NCI-H2196 treated with DMSO at 0.1 percent for 48 hours (cell line): ENCODE results near the gene DCD.
"Not testable (repeated sequence)": the region's sequence is repeated elsewhere in the genome, so short reads cannot be mapped to it uniquely, and the experiment has no call there.

Experiments used
- DNase-seq: peaks from one replicate; lab custom pipeline; 2025; ENCODE audit not compliant: unreplicated experiment; lab: John Stamatoyannopoulos, UW

The DCD gene

DNA sequence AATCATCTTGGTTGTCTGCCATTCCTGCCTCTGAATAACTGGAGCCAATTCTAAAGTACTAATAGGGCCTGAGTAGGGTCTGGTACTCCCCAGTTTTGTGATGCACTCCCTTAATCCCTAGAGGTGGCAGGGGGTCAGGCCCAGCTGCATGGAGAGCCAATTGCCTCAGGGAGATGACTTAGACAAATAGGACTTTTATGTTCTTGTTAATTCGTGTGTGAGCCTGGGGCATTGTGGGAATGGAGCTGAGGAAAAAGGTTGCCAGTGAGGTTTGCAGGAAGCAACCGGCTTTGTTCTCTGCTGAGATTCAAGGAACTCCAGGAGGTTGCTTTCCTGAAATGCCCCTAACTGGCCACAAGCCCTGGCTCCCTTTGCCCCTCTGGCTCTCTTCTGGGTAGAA, 6.8 kb upstream of the DCD start:
- no peak for DNase-seq

DNA sequence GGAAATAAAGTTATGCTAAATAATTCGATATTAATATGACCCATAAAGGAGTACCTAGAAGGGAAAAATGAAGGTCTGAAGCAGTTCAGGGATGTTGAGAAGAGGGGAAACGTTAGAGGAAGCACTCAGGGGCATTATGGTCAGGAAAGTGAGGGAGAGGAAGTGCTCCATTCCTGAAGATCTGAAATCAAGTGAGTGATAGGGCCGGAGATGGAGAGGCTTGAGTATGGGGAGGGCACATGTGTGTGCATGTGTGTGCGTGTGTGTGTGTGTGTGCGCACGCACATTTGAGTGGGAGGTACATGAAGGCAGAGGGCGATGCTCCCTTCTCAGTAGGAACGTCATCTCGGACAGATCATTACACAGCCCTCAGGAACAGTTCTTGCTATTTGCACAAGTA, 4.9 kb upstream of the DCD start:
- no peak for DNase-seq

DNA sequence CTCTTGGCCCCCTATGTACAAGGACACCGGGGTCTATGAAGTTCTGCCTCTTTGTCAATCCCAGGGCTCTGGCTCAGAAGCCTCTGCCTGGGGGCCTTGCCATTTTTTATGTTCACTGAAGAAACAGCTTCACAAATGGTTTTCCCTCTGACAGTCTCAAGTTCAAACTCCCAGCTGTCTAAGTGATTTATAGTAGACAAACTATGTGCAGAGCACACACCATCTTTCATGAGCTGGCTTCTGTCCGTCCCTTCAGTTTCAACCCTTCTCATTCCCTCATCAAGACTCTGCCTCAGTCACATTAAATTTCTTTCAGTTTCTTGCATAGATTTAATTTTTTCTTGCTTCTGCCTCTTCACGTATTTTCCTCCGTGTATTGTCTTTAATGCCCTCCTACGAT, 2.7 kb upstream of the DCD start:
- no peak for DNase-seq

DNA sequence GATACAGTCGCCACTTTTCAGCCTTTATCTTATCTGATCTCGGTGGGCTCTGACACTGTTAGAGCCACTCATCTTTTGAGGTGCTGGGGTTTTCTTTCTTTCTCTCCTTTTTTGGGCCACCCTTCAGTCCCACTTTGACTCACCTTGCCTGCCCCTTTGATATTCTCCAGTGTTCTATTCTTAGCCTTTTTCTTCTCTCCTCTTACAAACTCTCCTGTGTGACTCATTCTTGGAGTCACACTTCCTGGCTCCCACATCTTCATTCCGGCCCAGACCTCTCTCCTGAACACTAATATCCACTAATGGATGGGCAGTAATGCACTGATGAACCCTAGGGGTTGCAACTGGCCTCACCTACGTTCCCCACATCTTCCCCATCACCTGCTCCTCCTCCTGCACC, 2.2 kb upstream of the DCD start:
- DNase-seq, result no peak

DNA sequence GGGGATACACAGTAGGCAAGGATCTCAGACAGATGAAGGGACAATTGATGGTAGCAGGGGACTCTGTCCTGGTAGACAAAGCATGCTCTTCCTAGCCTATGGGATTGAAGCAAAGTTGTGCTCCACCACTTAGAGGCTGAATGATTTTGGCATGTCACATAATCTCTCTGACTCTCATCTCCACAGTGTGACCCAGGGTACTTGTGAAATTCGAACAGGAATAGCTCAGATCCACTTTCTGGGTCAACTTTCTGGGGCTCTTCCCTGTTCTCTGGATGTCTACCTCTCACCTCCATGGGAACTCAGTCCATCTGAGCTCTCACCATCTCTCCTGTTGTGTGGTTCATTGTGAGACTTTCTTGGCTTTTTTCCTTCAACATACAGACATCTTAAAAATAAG, 1.7 kb upstream of the DCD start:
- no peak for DNase-seq

DNA sequence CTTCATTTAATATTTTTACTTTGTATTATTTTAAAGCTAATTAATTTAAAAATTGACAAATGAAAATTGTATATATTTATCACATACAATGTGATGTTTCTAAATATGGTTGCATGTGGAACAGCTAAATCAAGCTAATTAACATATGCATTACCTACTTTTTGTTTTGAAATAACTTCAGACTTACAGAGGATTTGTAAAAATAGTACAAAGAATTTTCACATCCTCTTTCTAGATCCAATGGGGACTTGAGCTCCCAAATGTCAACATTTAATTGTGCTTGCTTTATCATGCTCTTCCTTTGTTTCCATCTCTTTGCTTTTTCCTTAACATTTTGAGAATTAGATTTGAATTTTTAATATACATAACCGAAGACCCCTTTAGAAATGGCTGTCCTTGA, 6.6 kb downstream of the DCD start:
- DNase-seq, result no peak

DNA sequence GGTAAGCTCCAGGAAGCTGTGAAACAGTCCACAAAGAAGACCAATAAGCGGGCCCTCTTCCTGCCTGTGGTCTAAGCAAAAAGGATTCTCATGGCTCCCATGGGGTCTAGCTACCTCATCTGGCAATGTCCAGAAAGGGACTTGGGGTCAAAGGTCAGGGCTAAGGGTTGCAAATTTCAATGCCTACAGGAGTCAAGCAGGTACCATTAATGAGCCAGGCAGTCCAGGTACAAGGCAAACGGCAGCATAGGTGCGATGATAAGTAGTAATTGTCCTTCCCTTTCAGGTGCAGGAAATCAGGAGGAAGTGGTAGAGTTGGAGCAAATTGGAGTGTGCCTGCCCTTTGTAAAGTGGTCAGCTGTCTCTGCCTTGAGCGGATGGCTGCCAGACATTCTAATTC, 7.1 kb downstream of the DCD start:
- DNase-seq, result no peak

DNA sequence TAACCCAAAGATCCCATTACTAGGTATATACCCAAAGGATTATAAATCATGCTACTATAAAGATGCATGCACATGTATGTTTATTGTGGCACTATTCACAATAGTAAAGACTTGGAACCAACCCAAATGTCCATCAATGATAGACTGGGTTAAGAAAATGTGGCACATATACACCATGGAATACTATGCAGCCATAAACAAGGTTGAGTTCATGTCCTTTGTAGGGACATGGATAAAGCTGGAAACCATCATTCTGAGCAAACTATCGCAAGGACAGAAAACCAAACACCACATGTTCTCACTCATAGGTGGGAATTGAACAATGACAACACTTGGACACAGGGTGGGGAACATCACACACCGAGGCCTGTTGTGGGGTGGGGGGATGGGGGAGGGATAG, 9.1 kb downstream of the DCD start:
- not testable (repeated sequence) for DNase-seq

DNA sequence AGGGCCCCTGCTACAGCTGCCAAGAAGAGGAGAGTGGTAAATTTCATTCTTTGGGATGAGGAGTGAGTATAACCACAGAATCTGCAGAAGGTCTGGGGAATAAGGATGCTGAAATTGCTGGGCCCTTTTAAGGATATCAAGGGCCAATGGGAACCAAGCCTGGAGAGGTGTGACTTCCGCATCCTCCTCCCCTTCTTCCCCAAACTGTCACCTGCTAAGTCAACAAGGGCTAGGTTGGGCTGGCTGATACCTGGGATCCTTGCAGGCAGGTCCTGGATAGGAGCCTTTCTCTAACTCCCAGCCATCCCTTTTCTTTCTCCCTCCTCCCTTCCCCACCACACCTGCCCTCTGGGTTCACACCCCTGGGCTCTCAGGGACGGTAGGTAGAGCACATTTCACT, 13.4 kb downstream of the DCD start, which contains the start of gene LACRT:
Gene LACRT (minus strand): TSS at position 101 of the 400 bp plus-strand sequence. CDS start 54 bp downstream, at position 47.
- DNase-seq, result no peak

DNA sequence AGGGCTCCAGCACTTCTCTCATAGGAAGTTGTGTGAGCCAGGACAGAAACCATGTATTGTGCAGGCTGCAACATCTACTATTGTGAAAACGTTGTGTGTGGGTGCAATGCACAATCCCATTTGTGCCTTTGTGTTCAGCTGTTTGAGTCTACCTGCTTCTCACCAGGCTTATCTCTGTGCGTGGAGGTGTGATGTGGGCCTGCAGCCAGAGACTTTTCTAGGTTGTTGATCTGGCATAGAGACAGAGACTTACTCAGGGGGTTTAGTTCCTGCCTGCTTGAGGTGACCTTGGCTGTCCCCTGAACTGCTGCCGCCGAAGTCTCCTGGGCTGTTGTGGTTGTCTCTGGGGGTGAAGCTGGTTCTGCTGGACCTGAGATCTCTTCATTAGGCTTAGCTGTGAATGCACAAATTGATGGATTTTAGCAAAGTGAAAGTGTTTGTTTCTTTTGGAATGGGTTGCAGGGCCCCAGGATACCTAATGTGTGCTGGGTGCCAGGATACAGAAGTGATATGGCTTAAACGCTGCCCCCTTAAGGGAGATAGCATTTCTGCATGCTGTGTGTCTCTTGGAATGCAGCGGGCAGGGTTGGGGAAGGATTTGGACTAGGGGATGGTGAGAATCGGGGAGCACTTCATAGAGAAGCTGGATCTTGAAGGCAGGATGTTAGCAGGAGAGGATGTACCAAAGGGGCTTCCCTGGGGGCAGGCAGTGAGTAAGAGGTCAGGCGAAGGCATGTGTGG, 16.0 kb downstream of the DCD start:
- DNase-seq, result no peak

DNA sequence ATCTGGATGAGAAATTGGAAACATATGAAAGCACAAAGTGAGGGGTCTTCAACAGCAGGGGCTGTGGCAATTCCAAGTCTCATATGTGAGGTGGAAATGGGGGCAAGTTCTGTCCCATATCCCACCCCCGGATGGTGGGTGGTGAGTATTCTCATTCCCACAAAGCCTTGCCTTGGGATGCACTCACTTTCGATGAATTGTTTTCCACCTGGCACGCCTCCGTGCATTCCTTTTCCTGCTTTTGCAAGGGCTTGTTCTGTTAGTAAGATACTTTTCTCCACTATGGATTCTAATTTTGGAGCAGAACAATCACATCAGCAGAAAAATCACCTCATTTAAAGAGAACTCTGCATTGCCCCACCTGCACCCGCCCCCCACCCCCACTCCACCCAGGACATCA, 16.6 kb downstream of the DCD start:
- no peak for DNase-seq

DNA sequence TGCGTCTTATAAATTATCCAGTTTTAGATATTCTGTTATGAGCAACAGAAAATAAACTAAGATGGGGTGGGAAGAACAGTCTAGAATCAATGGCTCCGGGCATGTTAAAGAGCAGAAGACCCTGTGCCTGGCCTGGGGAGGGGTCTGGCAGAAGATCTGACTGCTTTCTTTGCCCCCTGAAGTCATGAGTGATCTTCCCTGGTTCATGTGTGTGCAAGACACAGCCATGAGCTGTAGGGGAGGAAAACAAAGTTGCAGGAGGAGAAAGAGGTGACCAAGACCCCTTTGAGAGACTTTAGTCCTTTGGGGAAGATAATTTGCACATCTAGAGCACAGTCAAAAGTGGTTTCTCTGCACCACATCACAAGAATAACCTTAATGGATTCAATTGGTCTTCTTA, 18.2 kb downstream of the DCD start:
- no peak for DNase-seq

DNA sequence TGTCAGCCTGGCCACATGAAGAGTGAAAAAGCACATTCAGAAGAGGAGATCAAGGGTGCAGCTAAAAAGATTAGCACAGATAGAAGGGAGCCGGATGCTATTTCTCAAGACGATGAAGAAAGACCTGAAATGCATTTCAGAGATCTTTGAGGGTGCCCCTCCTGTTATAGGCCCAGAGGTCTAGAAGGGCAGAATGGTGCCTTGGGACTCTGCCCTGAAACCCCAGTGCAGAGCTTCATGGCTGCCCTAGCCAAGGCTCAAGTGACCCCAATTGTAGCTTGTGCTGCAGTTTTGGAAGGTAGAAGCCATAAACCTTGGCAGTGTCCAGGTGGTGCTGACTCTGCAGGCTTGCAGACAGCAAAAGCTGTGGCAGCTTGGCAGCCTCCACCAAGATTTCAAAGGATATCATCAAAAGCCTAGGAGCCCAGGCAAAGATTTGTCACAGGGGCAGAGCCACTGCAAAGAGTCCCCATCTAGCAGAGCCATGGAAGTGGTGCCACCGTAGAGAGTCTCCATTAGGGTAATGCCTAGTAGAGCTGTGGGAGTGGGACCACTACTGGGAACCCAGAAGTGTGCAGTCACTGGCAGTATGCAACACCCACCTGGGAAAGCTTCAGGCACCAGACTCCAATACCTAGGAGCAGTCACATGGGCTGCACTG, 19.8 kb downstream of the DCD start:
- no peak for DNase-seq

DNA sequence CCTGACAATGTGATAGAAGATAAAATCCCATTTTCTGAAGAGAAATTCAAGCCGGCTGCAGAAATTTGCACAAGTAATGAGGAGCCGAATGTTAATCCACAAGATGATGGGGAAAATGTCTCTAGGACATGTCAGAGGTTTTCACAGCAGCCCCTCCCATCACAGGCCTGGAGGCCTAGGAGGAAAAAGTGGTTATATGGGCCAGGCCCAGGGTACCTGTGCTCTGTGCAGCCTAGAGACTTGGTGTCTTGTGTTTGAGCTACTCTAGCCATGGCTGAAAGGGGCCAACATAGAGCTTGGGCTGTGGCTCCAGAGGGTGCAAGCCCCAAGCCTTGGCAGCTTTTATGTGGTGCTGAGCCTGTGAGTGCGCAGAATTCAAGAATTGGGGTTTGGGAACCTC, 20.9 kb downstream of the DCD start:
- no peak for DNase-seq

DNA sequence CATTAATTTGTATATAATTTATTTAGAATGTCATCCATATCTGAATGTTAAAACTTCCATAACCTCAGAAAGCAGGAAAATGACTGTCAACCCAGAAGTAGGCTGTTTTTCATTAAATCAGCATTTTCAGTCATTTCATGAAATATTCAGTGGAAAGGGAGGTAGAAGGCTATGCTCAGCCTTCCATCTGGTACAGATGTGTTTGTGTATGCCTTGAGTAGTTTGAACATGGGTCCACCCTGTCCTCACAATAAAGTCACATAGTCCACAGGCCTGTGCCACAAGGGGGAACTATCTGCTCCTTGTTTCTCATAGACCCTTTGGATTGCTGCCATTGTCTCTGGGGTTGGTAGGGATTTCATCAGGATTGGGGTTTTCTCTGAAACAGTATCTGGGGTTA, 22.6 kb downstream of the DCD start:
- DNase-seq, result no peak

DNA sequence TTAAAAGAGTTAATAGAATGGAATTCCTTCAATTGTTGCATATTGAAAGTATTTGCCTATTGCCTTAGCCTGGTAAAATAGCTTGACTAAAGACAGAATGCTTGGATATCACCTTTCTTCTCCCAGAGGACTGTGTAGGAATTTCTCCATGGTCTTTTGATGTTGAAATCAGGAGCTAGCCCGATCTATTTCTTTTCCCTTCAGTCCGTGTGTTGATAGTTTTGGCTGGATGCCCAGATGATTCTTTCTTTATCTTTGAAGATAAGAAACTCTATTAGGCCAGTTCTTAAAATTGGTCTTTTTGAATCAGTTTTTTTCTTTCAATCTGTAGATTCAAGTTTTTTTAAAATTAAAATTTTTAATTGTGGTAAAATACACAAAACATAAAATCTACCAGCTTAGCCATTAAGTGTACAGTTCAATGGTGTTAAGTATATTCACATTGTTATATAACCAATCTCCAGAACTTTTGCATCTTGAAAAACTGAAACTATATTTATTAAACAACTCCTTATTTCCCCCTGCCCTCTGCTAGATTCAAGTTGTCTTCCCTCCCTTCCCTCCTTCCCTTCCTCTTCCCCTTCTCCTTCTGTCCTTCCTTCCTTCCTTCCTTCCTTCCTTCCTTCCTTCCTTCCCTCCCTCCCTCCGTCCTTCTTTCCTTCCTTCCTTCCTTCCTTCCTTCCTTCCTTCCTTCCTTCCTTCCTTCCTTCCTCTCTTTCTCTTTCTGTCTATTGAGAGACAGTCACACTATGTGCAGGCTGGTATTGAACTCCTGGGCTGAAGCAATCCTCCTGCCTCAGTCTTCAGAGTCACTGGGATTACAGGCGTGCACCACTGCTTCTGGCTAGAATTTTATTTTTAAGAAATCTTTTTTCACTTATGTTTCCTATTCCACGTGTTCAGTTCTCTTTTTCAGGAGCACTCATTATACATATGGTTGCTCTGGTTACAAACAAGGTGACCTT, 23.6 kb downstream of the DCD start:
- no peak for DNase-seq

DNA sequence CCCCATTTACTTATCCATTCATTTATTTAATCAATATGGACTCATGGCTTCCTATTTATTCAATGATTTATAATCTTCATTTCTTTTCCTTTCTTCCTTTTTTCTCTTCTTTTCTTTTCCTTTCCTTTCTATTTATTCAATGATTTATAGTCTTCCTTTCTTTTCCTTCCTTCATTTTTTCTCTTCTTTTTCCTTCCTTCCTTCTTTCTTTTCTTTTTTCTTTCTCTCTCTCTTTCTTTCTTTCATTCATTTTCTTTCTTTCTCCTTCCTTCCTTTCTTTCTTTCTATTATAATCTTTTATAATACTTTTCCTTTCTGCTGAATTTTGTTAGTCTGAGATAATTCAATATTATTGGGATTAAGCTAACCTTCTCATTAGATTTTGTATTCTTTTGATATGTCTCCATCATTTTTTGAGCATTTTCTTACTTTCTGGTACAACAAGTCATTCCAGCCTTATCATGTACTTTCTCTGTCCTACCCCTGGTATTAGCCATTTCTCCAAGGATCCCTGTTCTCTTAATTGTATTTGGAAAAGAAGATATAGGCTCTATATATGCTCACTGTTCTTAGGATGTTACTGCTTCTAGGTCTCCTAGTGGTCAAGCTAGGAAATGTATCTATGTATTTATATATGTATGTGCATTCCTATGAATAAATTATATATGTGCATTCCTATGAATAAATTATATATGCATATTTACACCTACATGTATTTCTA, 25.5 kb downstream of the DCD start:
- DNase-seq, result no peak

DNA sequence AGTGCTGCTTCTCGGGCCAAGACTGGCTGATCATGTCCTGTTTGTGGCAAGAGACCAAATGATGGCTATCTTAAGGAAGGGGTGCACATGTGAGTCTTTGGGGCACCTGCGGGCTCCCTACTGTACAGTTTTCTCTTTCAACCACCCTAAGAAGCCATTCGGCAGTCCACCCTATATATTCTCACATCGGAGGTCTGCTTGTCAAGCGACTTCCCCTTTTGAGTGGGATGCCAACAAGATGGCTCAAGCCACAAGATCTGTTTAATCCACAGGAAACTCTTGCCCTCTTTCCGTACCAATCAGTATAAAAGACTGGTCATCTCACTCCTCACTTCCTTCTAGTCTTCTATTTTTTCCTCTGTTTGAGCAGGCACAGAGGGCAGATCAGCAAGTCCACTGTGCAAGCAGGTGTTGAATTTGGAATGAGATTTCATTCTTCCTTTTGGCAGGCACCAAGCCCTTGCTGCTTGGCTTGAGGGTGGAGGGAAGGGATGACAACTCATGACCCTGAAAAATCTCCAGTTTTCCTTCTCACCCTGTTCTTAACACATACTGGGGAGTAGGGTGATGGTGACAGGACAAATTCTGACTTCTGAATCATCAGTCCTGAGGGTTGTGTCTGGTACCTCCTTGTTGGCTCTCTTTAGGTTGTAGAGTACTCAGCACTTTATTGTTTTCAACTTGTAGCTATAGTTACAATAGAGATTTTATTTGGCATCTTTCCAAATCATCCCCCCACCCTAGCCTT, 31.1 kb downstream of the DCD start:
- DNase-seq, result no peak

DNA sequence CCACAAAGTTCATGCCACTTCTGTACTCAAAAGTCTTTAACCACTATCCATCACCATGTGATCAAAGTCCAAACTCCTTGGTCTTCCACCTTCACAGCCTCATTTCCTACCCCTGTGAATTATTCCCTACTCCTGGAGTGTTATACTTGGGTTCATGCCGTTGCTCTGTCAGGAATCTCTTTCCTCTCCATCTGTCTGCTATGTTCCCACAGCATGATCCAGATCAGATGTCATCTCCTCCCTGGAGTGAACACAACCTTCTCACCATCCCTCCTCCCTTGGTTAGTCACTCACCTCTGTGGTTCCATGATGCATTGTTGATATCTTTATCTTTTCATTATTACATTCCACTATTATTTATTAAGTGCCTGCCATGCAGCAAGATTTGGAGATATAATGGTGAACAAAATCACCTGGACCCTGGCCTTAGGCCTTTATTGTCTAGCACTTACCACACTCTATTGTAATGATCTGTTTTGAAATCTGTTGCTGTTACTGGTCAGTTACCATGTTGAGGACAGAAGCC, 35.9 kb downstream of the DCD start:
- DNase-seq, result no peak

DNA sequence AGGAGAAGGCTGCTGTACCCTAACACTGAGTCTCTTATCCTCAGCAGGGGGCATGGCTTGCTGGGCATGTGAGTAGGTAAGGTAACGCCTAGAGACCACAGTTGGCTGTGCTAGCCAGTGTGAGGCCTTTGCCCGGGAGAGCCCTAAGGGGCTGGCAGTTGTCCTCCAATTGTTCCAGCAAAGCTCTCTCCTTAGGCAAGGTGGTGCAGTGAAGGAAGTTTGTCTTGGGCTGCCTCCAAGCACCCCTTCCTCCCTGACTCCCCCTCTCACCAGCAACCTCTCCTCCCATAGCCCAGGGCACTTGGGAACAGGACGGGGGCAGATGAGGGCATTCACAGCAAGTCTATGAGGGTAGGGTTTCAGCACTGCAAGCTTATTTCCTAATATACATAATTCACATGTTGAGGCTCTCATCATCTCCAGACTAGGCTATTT, 36.4 kb downstream of the DCD start:
- no peak for DNase-seq
